Endothelial cell of hepatic sinusoid (primary cell): ENCODE results near the gene SRGAP2B.
"Not testable (repeated sequence)": the region's sequence is repeated elsewhere in the genome, so short reads cannot be mapped to it uniquely, and the experiment has no call there.

Source experiments
- in situ Hi-C: cut with HindIII; loops from 2 replicates; pipeline ENCODE4 v1.10.0; 2017; ENCODE audit warnings: low sequenced_read_pairs

Gene SRGAP2B

DNA sequence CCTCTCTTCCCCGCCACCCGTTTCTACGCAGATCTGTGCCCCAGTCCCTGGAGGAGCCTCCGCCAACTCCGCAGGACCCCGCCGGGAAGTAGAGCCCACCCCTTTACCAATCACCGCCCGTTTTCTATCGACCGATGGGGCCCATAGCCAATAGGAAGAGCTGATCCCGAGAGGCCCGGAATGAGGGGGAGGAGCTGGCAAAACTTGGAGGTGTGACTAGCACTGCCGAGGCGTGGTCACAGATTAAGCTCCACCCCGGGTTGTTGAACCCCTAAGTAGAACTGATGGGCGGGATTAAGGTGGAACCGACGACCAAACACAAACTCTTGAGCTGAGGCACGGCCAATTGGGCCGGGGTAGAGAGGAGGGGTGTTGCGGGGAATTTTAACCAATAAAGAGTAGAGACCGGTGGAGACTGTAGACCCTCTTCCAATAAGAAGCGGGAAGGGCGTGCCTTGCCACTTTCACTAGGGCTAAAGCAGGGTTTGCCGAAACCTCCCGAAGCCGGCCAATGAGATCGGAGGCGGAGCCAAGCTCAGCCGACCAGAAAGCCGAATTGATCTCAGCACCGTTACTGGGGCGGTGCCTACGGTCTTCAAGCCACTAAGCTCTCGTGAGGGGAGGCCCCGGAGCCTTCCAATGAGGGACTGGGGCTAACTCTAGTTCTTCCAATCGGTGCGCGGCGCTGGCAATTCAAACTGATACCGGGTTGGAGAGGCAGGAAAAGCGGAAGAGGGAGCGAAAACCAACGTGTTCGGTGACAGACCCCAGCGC lies at the start of gene SRGAP2B, which contains the start of gene FAM72D:
Gene SRGAP2B (minus strand): TSS at position 45 of the 774 bp plus-strand sequence. CDS start 2,427 bp downstream, outside the sequence.
Gene FAM72D (plus strand): TSS at position 691 of the 774 bp plus-strand sequence. CDS start 874 bp downstream, outside the sequence.
- in situ Hi-C loops = not testable (repeated sequence)

GRCh38 chr1:145144264-145144913 lies 49.3 kb upstream of the SRGAP2B start:
- in situ Hi-C loops = not testable (repeated sequence)

DNA sequence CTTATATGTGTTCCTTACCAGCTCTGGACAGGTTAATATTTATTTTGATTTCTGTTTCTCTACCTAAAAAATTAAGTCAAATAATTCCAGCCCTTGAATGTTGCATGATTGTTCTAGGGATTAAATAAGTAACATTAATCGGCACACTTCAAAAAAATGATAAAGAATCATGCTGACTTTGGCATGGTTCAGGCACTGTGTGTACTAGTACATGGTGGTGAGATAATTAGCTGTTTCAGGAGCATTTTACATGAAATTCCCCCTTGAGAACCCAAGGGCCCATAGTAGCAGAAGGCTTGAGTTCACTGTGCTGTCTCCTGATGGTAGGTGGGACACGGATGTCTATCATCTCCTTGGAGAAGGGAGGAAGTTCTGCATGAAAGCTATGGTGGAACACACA lies 45.4 kb upstream of the SRGAP2B start:
- in situ Hi-C loops = not testable (repeated sequence)

DNA sequence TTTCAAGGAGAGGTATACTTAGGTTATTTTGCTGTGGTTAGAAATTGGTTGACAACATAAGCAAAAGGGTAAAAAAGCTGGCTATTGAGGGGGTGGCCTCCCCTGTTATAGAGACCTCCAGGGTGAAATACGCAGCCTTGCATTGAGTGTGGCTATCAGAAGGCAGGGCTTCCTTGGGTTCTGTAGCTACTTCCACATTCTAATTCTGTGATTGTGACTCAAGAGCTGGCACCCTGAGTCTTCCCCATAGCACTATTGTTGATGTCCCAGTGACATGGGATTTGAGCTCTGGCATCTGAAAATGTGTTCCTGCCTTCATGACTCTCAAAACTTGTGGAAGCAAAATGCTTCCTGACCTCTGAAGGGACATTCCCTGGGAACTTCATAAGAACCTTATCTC lies 39.3 kb upstream of the SRGAP2B start:
- in situ Hi-C loops = not testable (repeated sequence)

DNA sequence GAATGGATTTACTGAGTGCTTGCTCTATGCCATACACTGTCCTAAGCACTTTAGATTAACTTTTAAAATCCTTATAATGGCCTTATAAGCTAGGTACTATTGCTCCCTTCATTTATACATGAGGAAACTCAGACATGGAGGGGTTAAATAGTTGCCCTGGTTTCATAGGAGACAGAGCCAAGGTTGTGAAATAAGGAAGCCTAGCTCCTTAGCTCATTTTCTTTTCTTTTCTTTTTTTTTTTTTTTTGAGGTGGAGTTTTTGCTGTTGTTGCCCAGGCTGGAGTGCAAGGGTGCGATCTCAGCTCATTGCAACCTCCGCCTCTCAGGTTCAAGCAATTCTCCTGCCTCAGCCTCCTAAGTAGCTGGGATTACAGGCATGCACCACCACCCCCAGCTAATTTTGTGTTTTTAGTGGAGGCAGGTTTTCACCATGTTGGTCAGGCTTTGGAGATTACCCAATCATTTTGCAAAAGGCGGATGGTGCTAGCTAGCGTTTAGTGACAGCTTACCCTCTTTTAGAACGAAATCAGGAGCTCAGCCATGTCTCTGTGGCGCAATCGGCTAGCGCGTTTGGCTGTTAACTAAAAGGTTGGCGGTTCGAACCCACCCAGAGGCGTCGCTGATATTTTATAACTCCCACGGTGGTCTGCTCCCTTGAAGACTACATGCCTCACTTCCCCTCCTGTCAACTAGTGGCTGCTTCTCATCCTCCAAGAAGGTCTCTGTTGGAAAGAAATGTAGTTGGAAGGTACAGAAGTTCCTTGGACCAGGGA lies 33.8 kb upstream of the SRGAP2B start:
- in situ Hi-C loops = not testable (repeated sequence)

- in situ Hi-C loops = not testable (repeated sequence)
Observed at GRCh38 chr1:145127144-145127543, 32.0 kb upstream of the SRGAP2B start.

DNA sequence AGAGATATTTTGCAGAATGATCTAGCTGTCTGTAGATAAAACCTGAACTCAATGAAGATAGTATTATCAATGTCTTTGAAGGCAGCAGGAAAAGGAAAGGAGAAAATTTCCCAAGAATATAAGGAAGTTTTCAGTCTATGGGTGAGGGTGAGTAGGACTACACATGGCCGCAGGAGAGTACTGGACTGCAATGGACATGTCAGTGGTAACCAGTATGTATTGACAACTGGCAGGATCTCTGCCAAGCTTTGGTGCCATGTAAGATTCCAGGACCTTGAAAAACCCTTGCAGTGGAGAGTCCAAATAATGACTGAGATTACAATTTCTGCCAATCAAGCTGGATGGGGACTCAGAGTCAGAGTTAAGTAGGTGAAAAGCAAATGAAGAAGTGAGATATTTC lies 30.0 kb upstream of the SRGAP2B start:
- in situ Hi-C loops = not testable (repeated sequence)

DNA sequence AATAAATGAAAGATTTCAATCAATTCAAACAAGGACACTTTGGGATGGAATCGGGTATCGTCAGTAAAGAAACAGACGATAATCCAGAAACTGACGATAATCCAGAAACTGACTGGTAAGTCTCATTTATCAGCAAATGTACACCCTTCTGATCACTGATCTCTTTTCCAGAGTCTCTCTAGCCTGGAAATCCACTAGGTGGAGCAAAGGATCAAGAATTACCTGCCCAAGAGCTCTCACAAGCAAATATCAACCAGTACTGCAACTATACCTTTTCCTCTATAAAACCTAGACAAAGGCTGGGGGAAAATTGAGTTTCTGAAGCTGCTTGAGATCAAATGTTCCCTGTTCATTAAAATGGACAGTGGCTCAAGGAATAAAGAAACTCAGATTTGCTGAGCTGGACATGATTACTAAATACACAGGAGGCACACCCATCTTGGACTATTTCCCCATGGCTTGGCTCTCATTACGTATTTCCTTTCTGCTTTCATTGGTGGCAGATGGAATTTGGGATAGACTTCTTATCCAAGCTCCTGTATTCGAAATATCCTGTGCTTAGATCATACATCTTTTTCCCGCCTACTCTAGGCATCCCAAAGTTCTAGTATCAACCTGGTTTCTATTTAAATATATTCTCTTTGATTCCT lies 29.0 kb upstream of the SRGAP2B start:
- in situ Hi-C loops = not testable (repeated sequence)

DNA sequence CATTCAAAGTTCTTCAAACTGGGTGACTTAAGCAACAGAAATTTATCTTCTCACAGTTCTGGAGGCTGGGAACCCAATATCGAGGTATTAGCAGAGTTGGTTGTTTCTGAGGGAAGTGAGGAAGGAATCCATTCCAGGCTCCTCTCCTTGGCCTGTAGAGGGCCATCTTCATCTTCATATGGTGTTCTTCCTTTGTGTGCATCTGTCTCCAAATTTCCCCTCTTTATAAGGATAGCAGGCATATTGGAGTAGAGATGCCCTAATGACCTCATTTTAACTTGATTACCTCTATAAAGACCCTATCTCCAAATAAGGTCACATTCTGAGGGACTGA lies 27.9 kb upstream of the SRGAP2B start:
- in situ Hi-C loops = not testable (repeated sequence)

- in situ Hi-C loops = not testable (repeated sequence)
Observed at GRCh38 chr1:145122344-145123061, 27.4 kb upstream of the SRGAP2B start.

DNA sequence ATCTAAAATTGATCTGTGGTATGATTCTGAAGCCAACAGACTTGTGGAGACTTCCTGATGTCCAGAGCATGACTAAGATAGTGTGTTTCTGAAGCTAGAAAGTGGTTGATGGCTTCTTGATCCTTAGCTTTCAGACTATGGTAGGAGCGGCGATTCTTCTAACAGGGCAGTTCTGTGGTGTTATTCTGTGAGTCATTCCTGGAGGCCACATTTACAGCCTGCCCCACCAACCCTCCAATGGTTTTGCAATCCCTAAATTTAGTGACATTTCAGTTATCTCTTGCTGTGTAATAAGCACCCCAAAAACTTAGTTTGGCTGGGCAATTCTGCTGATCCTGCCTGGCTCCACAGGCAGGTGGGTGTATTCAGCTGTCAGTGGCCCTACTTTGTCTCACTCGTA lies 24.7 kb upstream of the SRGAP2B start:
- in situ Hi-C loops = not testable (repeated sequence)

DNA sequence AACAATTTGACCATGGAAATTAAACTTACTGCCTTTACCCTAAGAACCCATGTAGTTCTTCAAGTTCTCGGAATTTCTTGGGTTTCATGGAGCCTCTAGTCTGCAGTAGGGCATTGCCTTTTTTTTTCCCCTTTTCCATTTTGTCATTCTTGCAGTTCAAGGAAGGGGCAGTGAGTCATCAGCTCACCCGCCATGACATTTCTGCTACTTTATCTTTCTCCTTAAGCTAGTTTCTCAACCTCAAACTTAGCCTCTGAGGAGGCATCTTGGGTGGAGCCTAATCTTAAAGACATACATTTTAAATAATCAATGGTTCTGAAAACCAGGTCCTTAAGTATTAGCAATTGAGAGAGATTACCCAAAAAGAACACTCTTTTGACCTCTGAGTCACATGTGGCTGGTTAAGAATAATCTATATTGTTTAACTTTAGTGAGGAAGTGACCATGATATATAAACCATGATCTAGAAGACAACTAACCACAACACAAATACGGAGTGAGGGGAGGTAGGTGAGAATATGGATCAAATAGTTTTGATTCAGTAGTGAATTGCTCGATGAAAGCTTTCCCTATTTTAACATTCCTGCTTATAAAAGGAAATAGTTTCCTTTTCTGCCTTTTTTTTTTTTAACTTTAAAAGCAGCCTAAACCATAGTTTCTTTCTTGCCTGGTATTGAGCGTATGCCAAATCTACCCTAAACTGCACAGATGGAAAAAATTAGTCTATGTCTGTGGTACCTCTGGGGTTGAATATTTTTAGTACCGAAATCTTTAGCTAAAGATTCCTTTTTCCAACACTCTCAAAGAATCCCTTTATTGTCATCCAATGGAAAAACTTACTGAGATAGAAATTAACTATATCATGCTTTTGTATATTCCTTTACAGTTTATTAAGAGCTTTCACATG lies 20.7 kb upstream of the SRGAP2B start:
- in situ Hi-C loops = not testable (repeated sequence)

DNA sequence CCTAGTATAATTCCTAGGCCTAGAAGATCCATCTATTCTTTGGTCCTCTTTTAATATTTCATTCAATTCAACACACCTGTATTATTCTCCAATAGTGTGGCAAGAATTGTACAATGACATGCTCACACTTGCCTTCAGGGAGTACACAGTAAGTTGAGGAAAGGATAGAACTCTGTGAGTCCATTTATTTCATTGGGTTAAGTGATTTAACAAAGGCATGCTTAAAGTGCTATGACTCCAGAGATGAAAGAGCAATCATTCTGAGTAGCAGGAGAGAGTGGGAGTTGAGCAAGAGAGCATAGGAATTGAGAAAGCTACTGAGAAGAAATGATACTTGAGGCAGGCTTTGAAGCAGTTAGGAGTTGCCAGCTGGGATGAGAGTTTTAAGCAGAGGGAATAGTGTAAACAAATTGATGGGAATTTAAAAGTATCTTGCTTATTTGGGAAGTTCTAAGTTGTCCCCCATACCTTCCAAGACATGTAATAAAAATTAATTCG lies 19.5 kb upstream of the SRGAP2B start:
- in situ Hi-C loops = not testable (repeated sequence)

- in situ Hi-C loops = not testable (repeated sequence)
Observed at GRCh38 chr1:145112703-145113102, 17.6 kb upstream of the SRGAP2B start.

DNA sequence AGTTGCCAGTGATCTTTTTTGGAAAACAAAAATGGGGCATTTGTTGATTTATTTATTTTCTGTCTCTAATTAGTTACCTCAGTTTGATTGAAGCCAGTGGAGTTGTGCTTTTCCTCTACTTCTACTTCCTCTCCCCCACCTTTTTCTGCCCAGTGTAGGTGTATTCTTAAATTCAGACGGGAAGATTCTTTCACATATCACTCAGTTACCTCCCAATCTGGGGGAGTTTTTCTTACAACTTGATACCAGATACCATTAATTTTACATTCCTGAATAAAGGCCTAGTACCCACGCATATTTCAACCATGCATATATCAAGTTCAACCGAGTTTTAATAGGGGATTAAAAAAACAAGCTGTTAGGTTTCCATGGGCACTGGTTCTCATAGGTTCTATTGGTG lies 16.5 kb upstream of the SRGAP2B start:
- in situ Hi-C loops = not testable (repeated sequence)

GRCh38 chr1:145103294-145103693 lies 8.2 kb upstream of the SRGAP2B start:
- in situ Hi-C loops = not testable (repeated sequence)

DNA sequence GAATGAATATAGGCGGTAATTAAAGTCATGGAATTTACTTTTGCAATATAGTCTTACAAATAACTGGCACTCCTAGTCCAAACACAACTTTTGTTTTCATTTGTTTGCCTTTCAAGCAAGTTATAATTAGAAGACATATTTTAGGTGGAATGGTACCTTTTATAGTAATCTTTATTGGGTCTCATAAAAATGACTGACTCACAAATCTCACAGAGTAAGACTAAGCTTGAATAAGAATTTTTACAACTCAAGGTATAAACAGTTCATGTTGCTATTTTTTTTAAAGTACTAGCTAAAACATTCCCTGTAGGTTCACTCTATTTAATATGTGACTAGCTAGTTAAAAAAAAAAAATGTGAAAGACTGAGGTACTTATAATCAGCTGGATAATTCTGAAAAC lies 6.6 kb upstream of the SRGAP2B start:
- in situ Hi-C loops = not testable (repeated sequence)

DNA sequence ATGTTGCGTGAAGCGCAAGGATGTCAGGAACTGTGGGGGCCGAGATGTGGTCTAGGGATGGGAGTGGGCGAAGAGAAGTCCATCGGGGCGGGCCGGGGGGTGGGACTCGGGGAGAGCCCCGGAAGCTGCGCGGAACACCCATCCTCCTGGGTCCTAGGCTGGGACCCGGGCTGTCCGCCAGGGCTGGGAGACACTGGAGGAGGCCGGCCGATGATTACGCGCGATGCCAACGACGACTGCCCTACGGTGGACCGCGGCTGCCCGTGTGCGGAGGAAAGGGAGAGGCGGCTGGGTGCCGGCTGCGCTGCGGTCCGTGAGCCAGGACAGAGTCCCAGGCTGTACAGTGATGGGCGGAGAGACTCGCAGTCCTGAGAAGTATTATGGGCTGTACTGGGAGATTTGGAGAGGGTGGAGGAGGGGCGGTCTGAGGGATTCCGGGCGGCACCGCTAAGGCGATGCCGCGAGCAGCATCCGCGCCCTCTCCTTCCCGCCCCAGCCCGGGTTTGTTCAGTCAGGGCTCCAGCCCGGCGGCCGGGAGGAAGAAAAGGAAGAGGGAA lies 395 bp downstream of the SRGAP2B start:
- in situ Hi-C loops = not testable (repeated sequence)
